ENCODE data around the gene LAMTOR2. TPM values are rescaled to one million over a fixed set of nuclear protein-coding genes. Genes with fewer than 3 reads are reported as not detected.

LAMTOR2 gene
- total RNA-seq, 1 experiment from 2014 or later, result 52.0 TPM

GRCh38 chr1:156045076-156045475 is 9.5 kb upstream of the LAMTOR2 start:
- no TSS peak for BruUV-seq (replicated peaks)
- TF ChIP-seq CTCF (conservative IDR thresholded peaks at IDR 0.05; ENCODE audit: low read depth, low read length), result no peak
- TF ChIP-seq EZH2 (IDR thresholded peaks at IDR 0.05; ENCODE audit: borderline replicate concordance, low read depth, low read length, poor library complexity, severe bottlenecking), result no peak
- POLR2A ChIA-PET (ENCODE audit: low non-redundant PET), result no interaction called here

GRCh38 chr1:156048663-156049258 is 5.8 kb upstream of the LAMTOR2 start:
- no peak for DNase-seq (ENCODE audit: low spot score)
- no peak overlapping the region for H3K4me3 ChIP-seq (ENCODE audit: low read depth, low read length, poor library complexity, severe bottlenecking)
- no peaks in the 10 kb centered on the region for H3K9me3 ChIP-seq (ENCODE audit: low read depth, low read length, poor library complexity, severe bottlenecking)
- intact Hi-C loops (cut with micrococcal nuclease; ENCODE audit: unreplicated experiment), result no loop called here
- POLR2A ChIA-PET (ENCODE audit: low non-redundant PET), result no interaction called here
- H3K36me3 ChIP-seq (ENCODE audit: insufficient read depth, low read length, poor library complexity, severe bottlenecking), result peaks cover 37% of the 10 kb centered on the region
- no peaks in the 10 kb centered on the region for H3K27me3 ChIP-seq (replicated peaks; ENCODE audit: insufficient read depth, low read depth, low read length, poor library complexity)
- no peak for TF ChIP-seq CTCF (conservative IDR thresholded peaks at IDR 0.05; ENCODE audit: low read depth, low read length)
- no peak overlapping the region for H3K27ac ChIP-seq (ENCODE audit: low read depth, low read length, poor library complexity, severe bottlenecking)
- BruUV-seq (replicated peaks), result no TSS peak
- CTCF ChIA-PET, result no interaction called here
- no peaks in the 10 kb centered on the region for H3K4me1 ChIP-seq (ENCODE audit: insufficient read depth, low read length, poor library complexity, severe bottlenecking)

More at GRCh38 chr1:156045076-156045475, 9.5 kb upstream of the LAMTOR2 start:
- Histone ChIP-seq H3K4me3 (ENCODE audit: low read depth, low read length, poor library complexity, severe bottlenecking) (no peak overlapping the region), H3K4me1 (ENCODE audit: insufficient read depth, low read length, poor library complexity, severe bottlenecking) (no peaks in the 10 kb centered on the region), H3K27ac (ENCODE audit: low read depth, low read length, poor library complexity, severe bottlenecking) (no peak overlapping the region), H3K27me3 (replicated peaks; ENCODE audit: insufficient read depth, low read depth, low read length, poor library complexity) (no peaks in the 10 kb centered on the region), H3K9me3 (ENCODE audit: low read depth, low read length, poor library complexity, severe bottlenecking) (no peaks in the 10 kb centered on the region), H3K36me3 (ENCODE audit: insufficient read depth, low read length, poor library complexity, severe bottlenecking) (peaks cover 50% of the 10 kb centered on the region)
- no peak for DNase-seq (ENCODE audit: low spot score)
- CTCF ChIA-PET, result no interaction called here
- intact Hi-C loops (cut with micrococcal nuclease; ENCODE audit: unreplicated experiment), result no loop called here

GRCh38 chr1:156050376-156050775 is 4.2 kb upstream of the LAMTOR2 start:
- BruUV-seq (replicated peaks), result no TSS peak
- POLR2A ChIA-PET (ENCODE audit: low non-redundant PET), result no interaction called here
- no peak for DNase-seq (ENCODE audit: low spot score)
- Histone ChIP-seq H3K4me1 (ENCODE audit: insufficient read depth, low read length, poor library complexity, severe bottlenecking) (peaks cover under 1% of the 10 kb centered on the region), H3K27me3 (replicated peaks; ENCODE audit: insufficient read depth, low read depth, low read length, poor library complexity) (no peaks in the 10 kb centered on the region), H3K36me3 (ENCODE audit: insufficient read depth, low read length, poor library complexity, severe bottlenecking) (peaks cover 31% of the 10 kb centered on the region), H3K27ac (ENCODE audit: low read depth, low read length, poor library complexity, severe bottlenecking) (no peak overlapping the region), H3K4me3 (ENCODE audit: low read depth, low read length, poor library complexity, severe bottlenecking) (no peak overlapping the region), H3K9me3 (ENCODE audit: low read depth, low read length, poor library complexity, severe bottlenecking) (no peaks in the 10 kb centered on the region)
- TF ChIP-seq CTCF (conservative IDR thresholded peaks at IDR 0.05; ENCODE audit: low read depth, low read length) (no peak), EZH2 (IDR thresholded peaks at IDR 0.05; ENCODE audit: borderline replicate concordance, low read depth, low read length, poor library complexity, severe bottlenecking) (no peak)
- intact Hi-C loops (cut with micrococcal nuclease; ENCODE audit: unreplicated experiment), result no loop called here
- CTCF ChIA-PET, result no interaction called here

All from A673 (cell line).